Measurements from ENCODE around the gene GLI2. TPM values are rescaled to one million over a fixed set of nuclear protein-coding genes. Genes with fewer than 3 reads are reported as not detected.
A peak's percentile ranks its signal among the peaks of the same experiment; 100 is the strongest.

GLI2 gene
- total and polyA plus RNA-seq, 2 of the 8 experiments (the other 6 are each of a cell fraction or from before 2014, with no cell fraction given), result 18.4 to 46.9 TPM

GRCh38 chr2:120736624-120737339, 1.1 kb downstream of the GLI2 start (continued):
- peak; percentile 66 for TF ChIP-seq CTBP2 (IDR thresholded peaks at IDR 0.05; ENCODE audit: borderline replicate concordance, insufficient read depth, insufficient read length, low read length)
- no peak for TF ChIP-seq TCF12 (IDR thresholded peaks at IDR 0.05; ENCODE audit: low read depth, low read length)
- no peak for TF ChIP-seq CEBPB (IDR thresholded peaks at IDR 0.05; ENCODE audit: low read depth, low read length)
- no peak for TF ChIP-seq SP1 (IDR thresholded peaks at IDR 0.05; ENCODE audit: low read depth, low read length)
- no peak for TF ChIP-seq POU5F1 (IDR thresholded peaks at IDR 0.05; ENCODE audit: low read depth, low read length)
- TF ChIP-seq MAX (IDR thresholded peaks at IDR 0.05), result no peak
- TF ChIP-seq CREB1 (IDR thresholded peaks at IDR 0.05), result peak; percentile 18; the same call in 1 of the 2 replicates
- no peak for TF ChIP-seq RFX5 (IDR thresholded peaks at IDR 0.05; ENCODE audit: borderline replicate concordance, low read depth, low read length)
- no peak for TF ChIP-seq JUND (IDR thresholded peaks at IDR 0.05; ENCODE audit: low read length)
- peak; percentile 65 for TF ChIP-seq POLR2AphosphoS5 (IDR thresholded peaks at IDR 0.05; ENCODE audit: low read depth, low read length)
- TF ChIP-seq EP300 (IDR thresholded peaks at IDR 0.05; ENCODE audit: borderline replicate concordance in 1 of 2, low read depth in 2 of 2, low read length in 2 of 2), result peak in 1 of 2 experiments; percentile 13; a peak in 1 of 3 replicates
- TF ChIP-seq EGR1 (IDR thresholded peaks at IDR 0.05; ENCODE audit: borderline replicate concordance, low read depth, low read length), result peak; percentile 88
- no peak for TF ChIP-seq ATF2 (IDR thresholded peaks at IDR 0.05; ENCODE audit: low read length)
- no peak for TF ChIP-seq SP4 (IDR thresholded peaks at IDR 0.05; ENCODE audit: low read length)
- no peak for TF ChIP-seq SP2 (IDR thresholded peaks at IDR 0.05; ENCODE audit: low read length)
- TF ChIP-seq SIN3A (conservative IDR thresholded peaks at IDR 0.05 in 1 of 2, IDR thresholded peaks at IDR 0.05 in 1 of 2; ENCODE audit: low read depth in 1 of 2, low read length in 2 of 2), result peak; percentile 68 to 82; a peak in 2 of 4 replicates
- peak; percentile 55 for TF ChIP-seq TAF1 (IDR thresholded peaks at IDR 0.05; ENCODE audit: low read depth, low read length)
- TF ChIP-seq FOSL1 (IDR thresholded peaks at IDR 0.05; ENCODE audit: insufficient read depth, low read depth, low read length), result no peak
- TF ChIP-seq CHD2 (IDR thresholded peaks at IDR 0.05; ENCODE audit: low read length), result no peak
- peak; percentile 41; the same call in 1 of the 2 replicates for TF ChIP-seq TEAD4 (IDR thresholded peaks at IDR 0.05; ENCODE audit: low read depth, low read length)
- no peak for TF ChIP-seq MAFK (IDR thresholded peaks at IDR 0.05; ENCODE audit: low read depth, low read length)
- peak in 1 of 2 experiments; percentile 18; a peak in 1 of 4 replicates for TF ChIP-seq RAD21 (IDR thresholded peaks at IDR 0.05 in 1 of 2, conservative IDR thresholded peaks at IDR 0.05 in 1 of 2; ENCODE audit: low read depth in 2 of 2, low read length in 2 of 2)

All from H1 (cell line).